Choroid plexus epithelial cell (primary cell): ENCODE results near the gene CASZ1.

Source experiments
- DNase-seq: peaks from one replicate; pipeline ENCODE4 v3.0.0-alpha.2; 2010; ENCODE audit warnings: low read depth
- H3K4me3 ChIP-seq: 2 replicates; pipeline ENCODE4 v1.5.1; 2011; ENCODE audit warnings: low read depth, mild to moderate bottlenecking, control low read depth, low read length, moderate library complexity
- CTCF ChIP-seq: conservative IDR thresholded peaks from 2 replicates; pipeline ENCODE4 v1.5.1; 2011; ENCODE audit warnings: low read depth, mild to moderate bottlenecking, control low read depth, inconsistent platforms, low read length, moderate library complexity

Gene CASZ1

GRCh38 chr1:10615932-10616671 lies 180.3 kb downstream of the CASZ1 start:
- no peak for DNase-seq
- H3K4me3 ChIP-seq, result no peak overlapping the region
- TF ChIP-seq CTCF, result no peak

DNA sequence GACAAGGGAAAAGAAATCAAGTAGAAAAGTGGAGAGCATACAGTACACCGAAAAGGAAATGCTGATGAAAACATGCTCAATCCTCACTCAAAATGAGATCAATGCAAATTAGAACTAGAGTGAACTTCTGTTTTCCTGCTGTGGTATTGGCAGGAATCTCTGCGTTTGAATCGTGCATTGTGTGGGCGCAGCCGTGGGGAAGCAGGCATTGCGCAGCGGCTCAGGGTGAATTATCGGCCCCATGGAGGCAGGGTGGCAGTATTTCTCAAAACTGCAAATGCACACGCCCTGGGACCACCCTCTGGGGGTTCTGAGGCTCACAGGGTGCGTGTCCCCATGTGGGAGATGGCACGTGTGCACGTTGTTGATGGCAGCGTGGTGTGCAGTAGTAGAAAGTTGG lies 181.1 kb downstream of the CASZ1 start:
- no peak overlapping the region for H3K4me3 ChIP-seq
- no peak for TF ChIP-seq CTCF
- no peak for DNase-seq

DNA sequence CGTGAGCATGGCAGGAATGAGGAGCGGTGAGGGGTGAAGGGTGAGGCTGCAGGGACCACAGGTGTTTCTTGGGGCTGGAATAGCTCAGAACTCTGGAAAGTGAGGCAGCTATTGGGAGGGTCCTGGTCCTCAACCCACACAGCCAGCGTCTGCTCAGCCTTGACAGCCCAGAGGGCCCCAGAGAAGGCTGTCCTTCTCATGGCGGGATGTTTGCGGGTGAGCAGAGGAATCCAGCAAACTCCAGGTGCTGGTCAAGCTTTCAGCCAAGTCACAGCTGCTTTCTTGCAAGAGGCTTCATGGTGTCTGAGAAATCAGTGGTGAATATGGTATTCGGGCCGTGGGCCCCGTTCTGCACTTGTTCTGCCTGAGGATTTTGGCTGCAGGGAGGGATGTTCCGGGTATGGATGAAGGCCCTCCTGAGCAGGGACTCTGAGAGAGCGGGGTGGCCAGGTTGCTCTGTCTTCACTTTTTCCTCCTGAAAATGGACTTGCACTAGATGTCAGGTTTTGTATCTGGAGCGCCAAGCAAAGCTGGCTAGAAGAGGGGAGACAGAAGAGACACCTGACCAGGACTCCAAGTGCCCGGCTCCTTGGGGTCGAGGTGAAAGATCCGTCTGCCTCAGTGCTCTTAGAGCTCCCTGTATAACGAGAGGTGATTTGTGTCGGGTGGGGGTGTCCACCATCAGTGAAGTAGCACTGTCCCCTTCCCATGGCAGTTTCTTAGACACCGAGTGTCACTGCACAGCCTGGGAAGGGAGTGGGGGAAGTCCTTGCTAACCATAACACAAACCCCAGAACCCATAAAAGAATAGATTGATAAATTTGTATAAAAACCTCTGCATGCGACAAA lies 181.8 kb downstream of the CASZ1 start:
- H3K4me3 ChIP-seq, result no peak overlapping the region
- DNase-seq, result no peak
- no peak for TF ChIP-seq CTCF

GRCh38 chr1:10613861-10614260 lies 182.6 kb downstream of the CASZ1 start:
- DNase-seq, result no peak
- no peak for TF ChIP-seq CTCF
- no peak overlapping the region for H3K4me3 ChIP-seq

DNA sequence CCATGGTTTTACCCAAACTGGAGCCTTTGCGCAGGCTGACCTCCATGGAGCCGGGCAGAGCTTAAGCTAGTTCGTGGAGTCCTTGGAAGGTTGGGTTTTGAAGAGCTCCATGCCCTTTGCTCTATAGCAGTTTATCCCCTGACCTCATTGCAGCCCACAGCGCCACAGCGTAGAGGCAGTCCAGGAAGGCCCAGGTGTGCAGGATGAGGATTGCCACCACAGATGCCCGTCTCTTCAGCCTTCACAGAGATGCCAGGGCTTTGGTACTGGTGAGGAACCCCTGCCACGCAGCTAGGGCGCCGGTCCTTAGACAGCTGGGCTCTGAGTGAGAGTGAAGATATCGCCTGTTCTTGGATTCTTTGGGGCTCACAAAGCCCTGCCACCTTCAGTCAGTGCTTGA lies 183.1 kb downstream of the CASZ1 start:
- no peak for TF ChIP-seq CTCF
- DNase-seq, result no peak
- no peak overlapping the region for H3K4me3 ChIP-seq

GRCh38 chr1:10612436-10613160 lies 183.8 kb downstream of the CASZ1 start:
- no peak for DNase-seq
- no peak for TF ChIP-seq CTCF
- H3K4me3 ChIP-seq, result no peak overlapping the region
